ENCODE data around the gene DIDO1. TPM values are rescaled to one million over a fixed set of nuclear protein-coding genes. Genes with fewer than 3 reads are reported as not detected.

The DIDO1 gene
- total RNA-seq, 1 donor from 2014 or later: 38.9 TPM

- no peak for DNase-seq (ENCODE audit: low spot score)
- intact Hi-C loops (cut with DNase I): no loop called here
These were observed 7.5 kb downstream of the DIDO1 start for GRCh38 chr20:62918831-62919230.

GRCh38 chr20:62918147-62918546 lies 8.2 kb downstream of the DIDO1 start:
- no peak for DNase-seq (ENCODE audit: low spot score)
- intact Hi-C loops (cut with DNase I): no loop called here

GRCh38 chr20:62917720-62918119 lies 8.6 kb downstream of the DIDO1 start:
- intact Hi-C loops (cut with DNase I): no loop called here

GRCh38 chr20:62916703-62917476 lies 9.4 kb downstream of the DIDO1 start:
- no peak for DNase-seq (ENCODE audit: low spot score)
- intact Hi-C loops (cut with DNase I): no loop called here

More at GRCh38 chr20:62917720-62918119, 8.6 kb downstream of the DIDO1 start:
- no peak for DNase-seq (ENCODE audit: low spot score)

GRCh38 chr20:62914970-62915457 lies 11.3 kb downstream of the DIDO1 start:
- DNase-seq (ENCODE audit: low spot score): no peak
- intact Hi-C loops (cut with DNase I): no loop called here

- DNase-seq (ENCODE audit: low spot score): no peak
- intact Hi-C loops (cut with DNase I): no loop called here
These were observed 11.9 kb downstream of the DIDO1 start for GRCh38 chr20:62914436-62914835.

DNA sequence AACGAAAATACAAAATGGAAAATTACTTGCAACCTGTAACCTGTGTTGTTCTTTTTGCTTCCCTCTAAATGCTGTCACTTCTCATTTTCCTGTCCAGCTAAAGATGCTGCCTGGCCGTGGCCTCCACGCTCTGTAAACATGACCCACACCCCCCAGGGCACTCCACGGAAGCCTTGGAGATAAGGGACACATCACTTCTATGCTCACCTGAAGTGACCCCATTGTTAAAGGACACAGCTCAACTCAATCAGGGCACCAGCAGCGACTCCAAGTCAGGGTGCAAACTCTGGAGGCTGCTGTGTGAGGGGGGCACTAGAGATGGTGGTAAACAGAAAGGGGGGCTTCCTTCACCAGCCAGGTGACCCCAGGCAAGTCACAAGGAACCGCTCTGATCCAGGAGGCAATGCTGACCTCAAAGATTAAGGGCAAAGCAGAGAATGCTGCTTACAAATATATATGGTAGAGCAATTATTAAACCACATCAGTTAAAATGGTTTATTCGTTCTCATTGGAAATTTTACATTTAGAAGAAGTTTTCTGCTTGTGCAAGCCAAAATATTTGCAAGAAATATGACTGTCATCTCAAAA lies 13.2 kb downstream of the DIDO1 start:
- DNase-seq (ENCODE audit: low spot score): no peak

GRCh38 chr20:62911701-62912280 lies 14.5 kb downstream of the DIDO1 start:
- intact Hi-C loops (cut with DNase I): no loop called here

More for the DNA sequence above, 13.2 kb downstream of the DIDO1 start:
- intact Hi-C loops (cut with DNase I): no loop called here

GRCh38 chr20:62910777-62911497 lies 15.4 kb downstream of the DIDO1 start:
- intact Hi-C loops (cut with DNase I): no loop called here
- no peak for DNase-seq (ENCODE audit: low spot score)

More at GRCh38 chr20:62911701-62912280, 14.5 kb downstream of the DIDO1 start:
- DNase-seq (ENCODE audit: low spot score): no peak

DNA sequence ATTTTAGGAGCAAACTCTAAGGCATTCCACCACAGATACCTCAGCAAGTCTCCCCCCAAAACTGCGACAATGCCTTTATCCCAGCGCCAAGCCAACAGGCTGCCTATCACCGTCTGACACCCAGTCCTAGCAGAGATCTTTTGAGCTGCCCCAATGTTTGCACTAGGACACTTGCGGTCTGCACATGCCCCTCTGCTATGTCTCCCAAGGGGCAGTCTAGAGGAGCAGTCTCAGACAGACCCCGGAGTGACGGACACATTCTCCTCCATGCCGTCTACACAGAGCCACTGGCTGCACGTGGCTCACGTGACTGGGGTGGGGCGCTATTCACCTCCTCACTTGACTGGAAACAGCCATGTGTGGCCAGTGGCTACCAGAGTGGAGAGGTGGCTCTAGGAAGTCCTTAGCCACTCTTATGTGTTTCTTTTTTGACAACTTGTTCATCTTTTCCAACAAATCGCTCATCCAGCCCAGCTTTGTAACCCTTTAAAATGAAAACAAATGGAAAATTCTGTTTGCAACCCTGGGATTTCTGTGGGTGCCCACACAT lies 16.0 kb downstream of the DIDO1 start:
- intact Hi-C loops (cut with DNase I): no loop called here

DNA sequence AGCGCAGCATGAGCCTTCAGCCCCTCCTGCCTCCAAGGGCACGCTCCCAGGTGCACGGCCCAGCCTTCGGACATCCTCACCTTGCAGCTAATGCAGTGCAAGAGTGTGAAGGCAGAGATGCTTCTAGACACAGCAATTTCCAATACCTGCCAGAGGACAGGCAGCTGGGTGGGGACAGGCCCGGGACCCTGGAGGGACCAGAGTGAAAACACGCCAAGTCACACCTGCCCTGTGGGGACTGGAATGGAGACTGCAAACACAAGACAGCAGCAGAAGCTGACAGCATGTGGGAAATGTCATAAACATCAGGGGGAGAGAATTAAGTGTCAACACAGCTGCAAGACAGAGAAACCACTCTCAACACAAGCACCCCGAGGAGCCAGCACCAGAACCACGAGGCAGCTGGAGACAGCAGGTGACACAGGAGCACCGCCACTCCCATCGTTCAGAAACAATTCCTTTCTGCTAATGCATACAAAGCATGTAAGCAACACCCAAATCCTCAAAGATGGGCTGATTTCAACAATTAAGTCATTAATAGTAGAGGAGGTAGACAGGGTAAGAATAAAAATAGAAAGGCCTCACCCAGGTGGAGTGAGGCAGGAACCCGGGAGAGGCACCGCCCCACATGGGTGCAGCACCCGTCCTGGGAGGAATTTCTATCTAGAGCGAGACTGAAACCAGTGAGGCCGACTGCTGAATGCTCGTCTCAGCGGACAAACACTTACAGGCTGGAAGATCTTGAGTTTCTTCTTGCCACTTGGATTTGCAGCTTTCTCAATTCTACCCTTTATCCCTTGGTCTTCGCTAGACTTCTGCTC lies 17.1 kb downstream of the DIDO1 start:
- intact Hi-C loops (cut with DNase I): no loop called here
- DNase-seq (ENCODE audit: low spot score): no peak

More for the DNA sequence above, 16.0 kb downstream of the DIDO1 start:
- DNase-seq (ENCODE audit: low spot score): no peak

DNA sequence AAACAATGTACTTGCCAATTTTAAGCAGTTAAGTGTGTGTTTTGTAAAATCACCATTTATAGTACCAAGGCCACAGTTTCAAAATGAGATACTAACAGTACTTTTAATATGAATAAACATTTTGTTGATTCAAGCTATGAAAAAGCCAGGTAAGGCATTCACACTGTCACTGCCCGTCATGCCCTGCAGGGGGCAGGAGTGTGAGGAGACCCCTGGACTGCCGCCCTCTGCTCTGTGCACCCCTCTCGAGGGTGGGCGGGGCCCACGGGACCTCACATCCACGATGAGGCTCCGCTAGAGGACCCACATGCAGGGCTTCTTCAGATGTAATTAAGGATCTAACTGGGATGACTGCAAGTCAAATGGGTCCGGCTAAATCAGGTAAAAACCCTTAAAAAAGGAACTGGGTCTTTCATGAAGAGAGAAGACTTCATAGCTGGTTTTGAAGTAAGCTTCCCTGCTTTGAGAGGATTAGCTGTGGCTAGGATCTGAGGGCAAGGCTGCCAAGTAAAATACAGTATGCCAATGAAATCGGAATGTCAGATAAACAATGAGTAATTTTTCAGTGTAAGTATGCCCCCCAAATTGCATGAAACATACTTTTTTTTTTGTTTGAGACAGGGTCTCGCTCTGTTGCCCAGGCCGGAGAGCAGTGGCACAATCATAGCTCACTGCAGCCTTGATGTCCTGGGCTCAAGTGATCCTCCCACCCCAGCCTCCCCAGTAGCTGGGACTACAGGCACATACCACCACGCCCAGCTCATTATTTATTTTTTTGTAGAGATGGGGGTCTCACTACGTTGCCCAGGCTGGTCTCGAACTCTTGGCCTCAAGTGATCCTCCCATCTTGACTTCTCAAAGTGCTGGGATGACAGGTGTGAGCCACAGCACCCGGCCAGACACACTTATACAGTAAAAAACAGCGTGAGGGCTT lies 18.7 kb downstream of the DIDO1 start:
- intact Hi-C loops (cut with DNase I): no loop called here
- no peak for DNase-seq (ENCODE audit: low spot score)

GRCh38 chr20:62906647-62907375 lies 19.5 kb downstream of the DIDO1 start:
- intact Hi-C loops (cut with DNase I): no loop called here

DNA sequence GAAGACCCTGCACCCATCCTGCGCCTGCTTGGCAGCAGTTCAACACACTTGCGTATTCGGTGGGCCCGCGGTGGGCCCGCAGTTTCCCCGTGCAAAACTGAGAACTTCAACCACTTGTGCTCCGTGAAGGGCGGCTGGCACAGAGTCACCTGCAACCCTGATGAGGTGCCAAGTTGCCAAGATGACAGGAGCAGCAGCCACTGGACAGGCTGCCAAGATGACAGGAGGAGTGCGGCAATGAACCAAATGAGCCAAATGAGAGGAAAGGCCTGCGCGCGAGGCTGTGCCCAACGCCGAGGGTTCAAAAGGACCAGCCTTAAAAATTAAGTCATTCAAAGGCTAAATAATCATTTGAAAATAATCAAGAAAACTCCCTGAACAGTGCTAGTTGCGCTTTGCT lies 20.1 kb downstream of the DIDO1 start:
- DNase-seq (ENCODE audit: low spot score): no peak
- intact Hi-C loops (cut with DNase I): no loop called here

More at GRCh38 chr20:62906647-62907375, 19.5 kb downstream of the DIDO1 start:
- DNase-seq (ENCODE audit: low spot score): no peak

- intact Hi-C loops (cut with DNase I): no loop called here
- no peak for DNase-seq (ENCODE audit: low spot score)
These were observed 20.7 kb downstream of the DIDO1 start for GRCh38 chr20:62905536-62906117.

DNA sequence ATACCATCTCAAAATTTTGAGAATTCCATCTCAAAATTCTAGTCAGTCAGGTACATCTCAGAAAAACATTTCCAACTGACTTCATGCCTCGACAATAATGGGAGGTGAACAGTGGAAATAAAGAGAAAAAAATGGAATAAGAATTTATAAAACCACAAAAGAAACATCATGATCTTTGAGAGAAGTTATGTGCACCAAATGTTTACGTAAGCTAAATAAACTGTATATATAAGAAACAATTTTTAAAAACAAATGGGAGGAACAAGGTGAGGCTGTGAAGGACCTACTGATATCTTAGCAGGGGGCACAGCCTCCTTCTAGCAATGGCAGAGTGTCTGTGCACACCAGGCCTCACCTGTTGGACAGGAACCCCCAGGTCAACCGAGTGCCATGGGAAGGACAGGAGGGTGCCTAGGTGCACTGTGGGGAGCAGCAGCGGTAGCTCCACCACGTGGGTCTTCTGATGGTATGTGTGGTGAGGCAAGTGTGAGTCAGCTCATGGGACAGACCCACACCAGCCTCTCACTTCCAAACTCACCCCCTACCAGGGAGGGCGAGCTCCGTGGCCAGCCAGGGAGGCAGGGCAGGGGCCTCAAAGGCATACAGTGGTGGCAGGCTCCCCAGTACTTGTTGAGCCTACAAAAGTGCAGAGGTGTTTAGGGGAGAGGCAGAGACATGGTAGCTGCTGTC lies 23.2 kb downstream of the DIDO1 start:
- peak; percentile 12 for DNase-seq (ENCODE audit: low spot score)
- intact Hi-C loops (cut with DNase I): loop anchor here (5.0 kb wide), 1 partner anchor 104 kb away; the partner anchor contains the start of gene BHLHE23

All from cardiac septum (tissue), 1 donor.